ENCODE measurements around the gene ANKRD60. TPM values are rescaled to one million over a fixed set of nuclear protein-coding genes. Genes with fewer than 3 reads are reported as not detected.

ANKRD60 gene
- total RNA-seq, 1 donor from 2014 or later = not detected

- Histone ChIP-seq H3K27me3 (no peaks in the 10 kb centered on the region), H3K27ac (no peak overlapping the region), H3K36me3 (no peaks in the 10 kb centered on the region), H3K4me3 (no peak overlapping the region), H3K9me3 (no peaks in the 10 kb centered on the region), H3K4me1 (peaks cover 5% of the 10 kb centered on the region)
- intact Hi-C loops (cut with DNase I) = loop anchor here (10.0 kb wide), 1 partner anchor 528 kb away; no protein-coding TSS in a partner anchor
- TF ChIP-seq CTCF (IDR thresholded peaks at IDR 0.05) = no peak
- DNase-seq (no peak), ATAC-seq (no peak)
Measured at GRCh38 chr20:58182521-58183140, 45.8 kb downstream of the ANKRD60 start.

GRCh38 chr20:58179432-58180099 lies 48.9 kb downstream of the ANKRD60 start:
- peak overlapping the region; percentile 39 for H3K4me3 ChIP-seq
- H3K27me3 ChIP-seq = no peaks in the 10 kb centered on the region
- peaks cover 10% of the 10 kb centered on the region for H3K4me1 ChIP-seq
- intact Hi-C loops (cut with DNase I) = loop anchor here (10.0 kb wide), 1 partner anchor 525 kb away; no protein-coding TSS in a partner anchor
- H3K36me3 ChIP-seq = no peaks in the 10 kb centered on the region
- ATAC-seq = peak; percentile 91
- peak; percentile 99 for TF ChIP-seq CTCF (IDR thresholded peaks at IDR 0.05)
- no peak overlapping the region for H3K27ac ChIP-seq
- H3K9me3 ChIP-seq = no peaks in the 10 kb centered on the region
- DNase-seq = peak; percentile 81

- Histone ChIP-seq H3K27me3 (no peaks in the 10 kb centered on the region), H3K27ac (no peak overlapping the region), H3K4me3 (no peak overlapping the region), H3K36me3 (no peaks in the 10 kb centered on the region), H3K4me1 (peaks cover 10% of the 10 kb centered on the region), H3K9me3 (no peaks in the 10 kb centered on the region)
- no peak for DNase-seq
- TF ChIP-seq CTCF (IDR thresholded peaks at IDR 0.05) = no peak
- ATAC-seq = no peak
- intact Hi-C loops (cut with DNase I) = no loop called here
Measured at GRCh38 chr20:58179083-58179431, 49.4 kb downstream of the ANKRD60 start.

- Histone ChIP-seq H3K4me3 (no peak overlapping the region), H3K27me3 (no peaks in the 10 kb centered on the region), H3K36me3 (no peaks in the 10 kb centered on the region), H3K9me3 (no peaks in the 10 kb centered on the region), H3K27ac (no peak overlapping the region), H3K4me1 (peaks cover 10% of the 10 kb centered on the region)
- ATAC-seq (no peak), DNase-seq (no peak)
- intact Hi-C loops (cut with DNase I) = no loop called here
- TF ChIP-seq CTCF (IDR thresholded peaks at IDR 0.05) = no peak
Measured at GRCh38 chr20:58177799-58178198, 50.7 kb downstream of the ANKRD60 start.

GRCh38 chr20:58175836-58176235 lies 52.6 kb downstream of the ANKRD60 start:
- Histone ChIP-seq H3K27ac (peak overlapping the region; percentile 84), H3K4me1 (peaks cover 10% of the 10 kb centered on the region), H3K4me3 (no peak overlapping the region), H3K36me3 (no peaks in the 10 kb centered on the region), H3K9me3 (no peaks in the 10 kb centered on the region), H3K27me3 (no peaks in the 10 kb centered on the region)
- TF ChIP-seq CTCF (IDR thresholded peaks at IDR 0.05) = no peak
- DNase-seq (no peak), ATAC-seq (no peak)
- intact Hi-C loops (cut with DNase I) = no loop called here

All from upper lobe of right lung (tissue), 1 donor.